Astrocyte of the spinal cord (primary cell): Measurements from ENCODE around the gene CITED1.

ENCODE experiments used
- DNase-seq: peaks from one replicate; pipeline ENCODE4 v3.0.0; 2011; ENCODE audit warnings: low read depth, low spot score
- H3K4me3 ChIP-seq: 2 replicates; pipeline ENCODE4 v1.5.1; 2011; ENCODE audit warnings: low read depth, mild to moderate bottlenecking, low read length, moderate library complexity
- in situ Hi-C: cut with HindIII; loops from 2 replicates; pipeline ENCODE4 v1.10.0; 2017; ENCODE audit warnings: low sequenced_read_pairs
- TF ChIP-seq, protein P1 (sequence below): IDR thresholded peaks from 2 replicates; pipeline ENCODE4 v1.5.1; 2012; ENCODE audit warnings: low read depth, mild to moderate bottlenecking, low read length, inconsistent platforms

CITED1 gene

GRCh38 chrX:72282302-72282701 is 23.4 kb downstream of the CITED1 start:
- no peak for DNase-seq
- in situ Hi-C loops, result no loop called here
- H3K4me3 ChIP-seq, result no peak overlapping the region
- TF ChIP-seq, protein P1, sequence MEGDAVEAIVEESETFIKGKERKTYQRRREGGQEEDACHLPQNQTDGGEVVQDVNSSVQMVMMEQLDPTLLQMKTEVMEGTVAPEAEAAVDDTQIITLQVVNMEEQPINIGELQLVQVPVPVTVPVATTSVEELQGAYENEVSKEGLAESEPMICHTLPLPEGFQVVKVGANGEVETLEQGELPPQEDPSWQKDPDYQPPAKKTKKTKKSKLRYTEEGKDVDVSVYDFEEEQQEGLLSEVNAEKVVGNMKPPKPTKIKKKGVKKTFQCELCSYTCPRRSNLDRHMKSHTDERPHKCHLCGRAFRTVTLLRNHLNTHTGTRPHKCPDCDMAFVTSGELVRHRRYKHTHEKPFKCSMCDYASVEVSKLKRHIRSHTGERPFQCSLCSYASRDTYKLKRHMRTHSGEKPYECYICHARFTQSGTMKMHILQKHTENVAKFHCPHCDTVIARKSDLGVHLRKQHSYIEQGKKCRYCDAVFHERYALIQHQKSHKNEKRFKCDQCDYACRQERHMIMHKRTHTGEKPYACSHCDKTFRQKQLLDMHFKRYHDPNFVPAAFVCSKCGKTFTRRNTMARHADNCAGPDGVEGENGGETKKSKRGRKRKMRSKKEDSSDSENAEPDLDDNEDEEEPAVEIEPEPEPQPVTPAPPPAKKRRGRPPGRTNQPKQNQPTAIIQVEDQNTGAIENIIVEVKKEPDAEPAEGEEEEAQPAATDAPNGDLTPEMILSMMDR, result no peak

GRCh38 chrX:72280321-72280845 is 25.3 kb downstream of the CITED1 start:
- in situ Hi-C loops, result no loop called here
- DNase-seq, result no peak
- TF ChIP-seq, protein P1, result no peak
- no peak overlapping the region for H3K4me3 ChIP-seq

DNA sequence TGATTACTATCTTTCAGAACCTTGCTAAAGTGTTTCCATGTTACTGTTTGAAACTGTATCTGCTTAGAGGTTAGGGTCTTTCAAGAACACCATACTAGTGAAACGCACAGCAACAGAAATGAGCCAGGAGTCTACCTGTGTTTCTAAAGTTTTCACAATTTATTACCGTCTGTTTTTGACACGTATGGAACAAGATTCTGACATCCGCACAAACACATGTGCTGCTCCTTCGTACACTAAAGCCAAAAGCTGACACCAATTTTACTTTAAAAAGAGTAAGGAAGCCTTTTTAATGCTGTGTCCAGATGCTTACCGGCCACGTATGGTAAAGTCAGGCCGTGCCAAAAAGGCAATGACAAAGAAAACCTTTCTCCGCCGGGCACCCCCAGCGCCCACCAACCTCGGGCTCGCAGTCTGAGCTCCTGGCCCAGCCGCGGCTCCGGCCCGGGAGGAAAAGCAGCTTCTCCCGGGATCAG is 29.2 kb downstream of the CITED1 start:
- TF ChIP-seq, protein P1, result no peak
- H3K4me3 ChIP-seq, result peak overlapping the region; percentile 92
- in situ Hi-C loops, result no loop called here
- DNase-seq, result peak; percentile 17

- TF ChIP-seq, protein P1, result no peak
- peak overlapping the region; percentile 92 for H3K4me3 ChIP-seq
- in situ Hi-C loops, result no loop called here
- DNase-seq, result no peak
Observed at GRCh38 chrX:72274526-72274925, 31.2 kb downstream of the CITED1 start.

- in situ Hi-C loops, result no loop called here
- TF ChIP-seq, protein P1, result no peak
- peak overlapping the region; percentile 92 for H3K4me3 ChIP-seq
- peak; percentile 13 for DNase-seq
Observed at GRCh38 chrX:72273718-72274117, 32.0 kb downstream of the CITED1 start.

GRCh38 chrX:72272868-72273267 is 32.8 kb downstream of the CITED1 start:
- H3K4me3 ChIP-seq, result no peak overlapping the region
- in situ Hi-C loops, result no loop called here
- DNase-seq, result peak; percentile 70
- TF ChIP-seq, protein P1, result no peak

DNA sequence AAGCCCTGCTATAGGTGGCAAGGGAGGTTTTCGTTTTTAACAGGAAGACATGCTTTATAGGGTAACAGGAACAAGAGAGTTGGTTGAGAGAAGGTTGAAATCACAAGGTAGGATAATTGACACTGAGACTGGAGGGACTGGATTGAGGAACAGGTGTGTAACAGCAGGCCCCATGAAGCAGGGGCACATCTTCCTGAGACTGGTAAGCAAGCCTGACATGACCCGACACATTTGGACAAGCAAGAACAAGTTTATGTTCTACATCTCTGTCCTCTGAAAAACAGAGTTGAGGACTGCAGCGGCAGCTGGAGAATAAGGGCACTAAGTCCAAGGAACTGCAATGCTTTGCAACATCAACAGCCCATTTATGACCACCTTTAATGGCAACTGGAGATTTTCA is 33.9 kb downstream of the CITED1 start:
- no peak for DNase-seq
- TF ChIP-seq, protein P1, result no peak
- in situ Hi-C loops, result no loop called here
- no peak overlapping the region for H3K4me3 ChIP-seq
